Activated gamma-delta T cell treated with Interleukin-2 at 50 U/mL for 16 hours (primary cell): ENCODE measurements around the gene CMIP.
A peak's percentile ranks its signal among the peaks of the same experiment; 100 is the strongest.

Source experiments
- DNase-seq: peaks from one replicate; pipeline ENCODE4 v3.0.0-alpha.2; 2020

Gene CMIP

GRCh38 chr16:81539759-81540472 lies 95.3 kb downstream of the CMIP start:
- no peak for DNase-seq

- no peak for DNase-seq
These were observed 96.7 kb downstream of the CMIP start for GRCh38 chr16:81541314-81541713.

GRCh38 chr16:81542609-81543570 lies 98.3 kb downstream of the CMIP start:
- no peak for DNase-seq

GRCh38 chr16:81543571-81543970 lies 99.0 kb downstream of the CMIP start:
- no peak for DNase-seq

DNA sequence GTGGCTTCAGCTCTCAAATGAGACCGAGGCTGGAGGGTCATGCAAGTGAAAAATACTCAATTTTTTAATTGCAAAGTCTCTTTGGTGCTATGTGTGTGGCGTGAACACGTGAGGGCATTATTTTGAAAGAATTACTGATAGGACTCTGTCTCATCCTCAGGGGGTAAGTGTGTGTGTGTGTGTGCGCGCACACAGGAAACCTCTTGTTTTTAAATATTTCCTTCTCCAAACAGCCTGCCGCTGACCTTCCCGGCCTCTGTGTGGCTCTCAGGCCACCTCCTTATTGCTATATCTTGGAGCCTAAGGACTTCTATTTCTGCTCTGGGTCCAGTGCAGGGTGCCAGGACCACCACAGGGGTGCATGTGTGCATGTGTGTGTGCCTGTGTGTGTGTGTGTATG lies 99.7 kb downstream of the CMIP start:
- peak; percentile 24 for DNase-seq

DNA sequence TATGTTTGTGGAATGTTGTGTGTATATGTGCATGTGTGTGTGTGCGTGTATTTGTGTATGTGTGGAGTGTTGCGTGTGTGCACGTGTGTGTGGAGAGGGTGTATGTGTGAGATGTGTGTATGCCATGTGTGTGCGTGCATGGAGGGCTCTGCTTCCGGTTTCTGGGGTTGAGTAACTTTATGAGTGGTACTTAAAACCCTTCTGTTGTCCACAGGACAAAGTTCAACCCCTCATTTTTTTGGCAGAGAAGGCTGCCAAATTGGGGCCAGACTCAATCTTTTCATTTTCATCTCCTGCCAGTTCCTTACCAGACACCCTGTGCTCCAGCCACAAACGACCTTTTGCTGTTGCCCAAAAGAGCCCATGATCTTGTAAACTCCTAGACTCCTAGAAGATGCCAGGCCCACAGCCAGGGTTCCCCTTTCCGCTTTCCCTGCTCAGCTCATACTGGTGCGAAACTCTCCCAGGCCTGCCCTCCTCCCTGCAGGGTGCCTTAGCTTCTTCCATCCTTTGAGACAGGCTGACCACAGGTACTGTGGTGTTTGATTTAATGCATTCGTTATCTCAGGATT lies 100.2 kb downstream of the CMIP start:
- no peak for DNase-seq

DNA sequence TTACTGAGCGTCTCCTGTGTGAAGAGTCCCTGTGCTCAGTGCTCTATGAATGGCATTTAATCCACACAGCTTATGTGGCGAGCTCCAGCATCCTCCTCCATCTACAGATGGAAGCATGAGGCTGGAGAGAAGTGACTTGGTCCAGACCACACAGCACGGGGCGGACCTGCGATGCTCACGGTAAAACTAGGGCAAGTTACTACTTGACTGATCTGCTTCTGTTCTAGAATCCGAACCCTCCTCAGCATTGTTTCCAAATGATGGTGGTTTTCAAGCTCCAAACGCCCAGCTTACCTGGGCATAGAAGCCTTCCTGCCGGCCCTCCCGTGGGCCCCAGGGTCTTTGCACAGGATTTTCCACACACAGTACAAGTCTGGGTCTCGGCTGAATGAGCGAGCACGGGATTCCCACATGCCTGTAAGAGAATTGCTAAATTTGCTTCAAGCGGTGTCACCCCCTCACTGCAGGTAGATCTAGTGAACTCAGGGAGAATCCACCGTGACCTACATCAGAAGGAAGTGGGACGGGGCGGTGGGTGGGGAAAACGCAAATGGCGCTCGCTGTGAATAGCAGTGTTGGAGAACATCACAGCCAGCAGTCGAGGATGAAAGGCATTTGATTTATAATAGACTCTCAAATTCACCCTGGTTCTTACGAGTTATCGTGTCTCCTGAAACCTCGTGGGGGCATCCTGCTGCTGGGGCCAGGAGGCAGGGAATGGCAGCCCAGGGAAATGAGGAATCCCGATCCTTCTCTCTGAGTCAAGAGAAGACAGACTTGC lies 101.1 kb downstream of the CMIP start:
- DNase-seq = no peak

DNA sequence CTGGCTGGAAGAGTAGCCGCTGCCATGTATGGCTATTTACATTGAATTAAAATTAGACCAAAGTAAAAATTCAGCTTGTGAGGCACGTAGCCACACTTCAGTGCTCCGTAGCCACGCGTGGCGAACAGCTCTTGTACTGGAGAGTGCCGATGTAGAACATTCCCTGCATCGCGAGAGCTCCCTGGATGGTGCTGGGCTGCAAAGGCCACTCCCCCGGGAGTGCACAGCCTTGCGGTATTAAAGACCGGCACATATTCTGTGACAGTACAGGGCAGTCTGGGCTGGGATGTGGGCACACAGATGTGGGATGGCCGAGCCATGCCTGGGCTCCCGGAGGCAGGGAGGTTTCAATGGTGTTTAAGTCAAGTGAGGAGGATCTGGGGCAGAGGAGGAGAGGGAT lies 102.2 kb downstream of the CMIP start:
- DNase-seq = no peak

DNA sequence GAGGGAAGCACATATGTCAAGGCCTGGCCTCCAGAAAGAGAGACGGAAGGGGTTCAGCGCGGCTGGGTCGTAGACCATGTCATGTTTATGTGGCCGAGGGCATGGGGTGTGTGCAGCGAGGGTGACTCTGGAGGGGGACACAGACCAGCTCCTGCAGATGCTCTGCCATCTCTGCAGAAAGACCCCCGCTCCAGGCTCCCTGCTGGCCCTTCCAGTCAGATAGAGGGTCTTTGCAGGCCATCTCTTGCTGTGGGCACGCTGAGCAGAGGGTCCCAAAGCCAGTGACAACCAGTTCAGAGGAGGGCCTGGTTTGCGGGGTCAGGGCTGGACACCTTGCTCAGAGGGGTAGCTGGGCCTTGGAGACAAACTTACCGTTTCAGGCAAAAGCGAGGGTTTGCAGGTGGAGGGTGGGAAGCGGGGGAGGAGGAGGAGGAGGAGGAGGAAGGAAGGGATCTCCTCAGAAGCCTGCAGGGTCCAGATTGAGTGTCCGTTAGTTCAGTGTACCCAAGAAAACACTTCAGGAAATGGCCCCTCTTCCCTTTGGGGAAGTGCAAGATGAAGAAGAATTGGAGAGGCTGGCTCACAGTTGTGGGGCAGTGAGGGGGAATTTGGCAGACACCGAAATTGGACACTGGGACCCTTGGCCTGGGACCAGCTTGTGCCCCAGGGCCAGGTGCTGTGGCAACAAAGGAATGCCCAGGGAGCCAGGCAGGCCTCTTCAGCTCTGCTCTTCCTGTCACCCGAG lies 102.8 kb downstream of the CMIP start:
- no peak for DNase-seq

DNA sequence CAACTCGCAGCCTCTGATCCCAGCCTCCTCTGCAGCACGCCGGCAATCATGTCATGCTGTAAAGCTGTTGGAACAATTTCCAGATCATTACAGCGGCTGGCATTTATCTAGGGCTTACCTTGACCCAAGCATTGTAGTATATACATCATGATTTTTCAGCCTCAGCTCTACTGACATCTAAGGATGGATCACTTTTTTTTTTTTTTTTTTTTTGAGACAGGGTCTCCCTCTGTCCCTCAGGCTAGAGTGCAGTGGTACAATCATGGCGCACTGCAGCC lies 103.3 kb downstream of the CMIP start:
- no peak for DNase-seq

DNA sequence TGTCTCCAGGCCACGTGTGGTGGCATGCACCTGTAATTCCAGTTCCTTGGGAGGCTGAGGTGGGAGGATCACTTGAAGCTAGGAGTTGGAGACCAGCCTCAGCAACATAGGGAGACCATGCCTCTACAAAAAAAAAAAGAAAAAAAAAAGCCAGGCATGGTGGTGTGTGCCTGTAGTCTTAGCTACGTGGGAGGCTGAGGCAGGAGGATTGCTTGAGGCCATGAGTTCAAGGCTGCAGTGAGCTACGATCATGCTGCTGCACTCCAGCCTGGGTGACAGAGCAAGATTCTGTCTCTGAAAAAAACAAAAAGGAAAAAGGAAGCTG lies 103.9 kb downstream of the CMIP start:
- no peak for DNase-seq

- DNase-seq = no peak
These were observed 104.4 kb downstream of the CMIP start for GRCh38 chr16:81548876-81549546.

DNA sequence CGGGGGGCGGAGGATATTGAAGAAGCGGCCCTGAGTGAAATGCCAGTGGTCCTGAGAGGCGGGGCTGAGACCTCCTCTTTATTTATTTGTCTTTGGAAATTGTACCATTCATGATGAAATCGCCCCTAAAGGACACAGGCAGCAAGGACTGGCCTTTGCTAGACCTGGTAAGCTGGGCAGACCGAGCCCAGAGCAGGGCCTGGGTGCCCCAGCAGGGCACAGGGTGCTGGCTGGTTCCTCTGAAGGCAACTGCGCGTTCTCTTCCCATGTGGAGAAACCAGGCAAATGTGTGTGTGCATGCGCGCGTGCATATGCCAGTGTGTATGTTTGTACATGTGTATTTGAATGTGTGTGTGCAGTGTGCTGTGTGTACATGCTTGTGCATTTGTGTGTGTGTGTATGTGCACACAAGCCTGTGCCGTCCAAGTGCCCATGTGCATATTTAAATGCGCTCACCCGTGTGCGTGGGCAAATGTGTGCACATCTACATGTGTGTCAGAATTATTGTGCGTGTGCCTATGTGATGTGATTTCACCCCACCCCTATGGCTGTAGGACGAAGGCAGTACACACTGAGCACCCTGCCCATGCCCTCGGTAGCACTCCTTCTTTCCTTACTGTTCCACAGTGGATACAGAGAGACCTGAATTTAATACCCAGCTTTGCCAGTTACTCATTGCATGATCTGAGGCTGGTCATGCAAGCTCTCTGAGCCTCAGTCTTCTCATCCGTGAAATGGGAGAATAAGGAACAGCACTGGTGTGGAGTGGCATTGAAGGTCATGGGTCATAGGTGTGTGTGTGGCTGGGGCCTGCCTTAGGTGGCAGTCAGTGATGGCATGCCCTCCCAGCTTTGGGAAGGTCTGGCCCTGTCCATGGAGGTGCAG lies 105.2 kb downstream of the CMIP start:
- DNase-seq = no peak

- no peak for DNase-seq
These were observed 105.8 kb downstream of the CMIP start for GRCh38 chr16:81550432-81550808.

GRCh38 chr16:81551151-81551808 lies 106.7 kb downstream of the CMIP start:
- DNase-seq = no peak

DNA sequence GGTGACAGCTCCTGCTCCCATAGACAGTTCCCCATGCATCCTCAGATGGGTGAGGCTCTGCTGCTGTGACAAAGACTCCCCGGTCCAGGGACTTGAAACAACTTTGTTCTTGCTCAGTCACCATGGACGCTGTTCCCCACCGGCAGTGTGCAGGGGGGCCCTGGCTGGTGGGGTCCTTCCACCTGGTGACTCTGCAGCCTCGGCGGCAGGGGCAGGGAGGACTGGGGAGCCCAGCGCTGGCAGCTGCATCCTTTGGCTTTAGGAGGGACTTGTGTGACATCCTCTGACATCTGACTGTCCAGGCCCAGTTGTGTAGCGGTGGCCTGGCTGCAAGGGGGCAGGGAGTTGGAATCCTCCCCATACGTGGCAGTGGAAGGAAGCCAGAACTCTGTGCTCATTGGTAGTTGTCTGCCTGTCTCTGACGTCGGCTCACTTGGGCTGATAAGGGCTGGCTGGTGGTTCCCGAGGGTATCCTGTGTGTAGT lies 107.3 kb downstream of the CMIP start:
- no peak for DNase-seq

DNA sequence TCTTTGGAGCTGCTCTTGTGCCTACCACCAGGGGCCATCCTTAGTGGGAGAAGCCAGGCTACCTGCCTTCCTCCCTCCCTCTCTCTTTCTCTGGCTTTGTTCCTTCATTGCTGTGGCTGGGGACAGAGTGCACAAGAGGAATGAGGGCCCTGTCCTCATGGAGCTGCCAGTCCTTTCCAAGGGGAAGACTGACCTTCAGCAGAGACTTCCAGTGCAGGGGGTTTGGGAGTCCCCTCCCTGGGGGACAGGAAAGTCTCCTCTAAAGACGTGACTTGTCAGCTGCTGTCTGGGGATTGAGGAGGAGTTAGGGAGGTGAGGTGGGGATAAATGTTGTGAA lies 108.1 kb downstream of the CMIP start:
- DNase-seq = no peak

GRCh38 chr16:81553080-81553813 lies 108.6 kb downstream of the CMIP start:
- DNase-seq = no peak

- DNase-seq = no peak
These were observed 109.4 kb downstream of the CMIP start for GRCh38 chr16:81553814-81554675.
